Naive thymus-derived CD4-positive, alpha-beta T cell (primary cell): Measurements from ENCODE around the gene MOV10. TPM values are rescaled to one million over a fixed set of nuclear protein-coding genes. Genes with fewer than 3 reads are reported as not detected.
"Not testable (repeated sequence)": the region's sequence is repeated elsewhere in the genome, so short reads cannot be mapped to it uniquely, and the experiment has no call there.

Experiments
- ATAC-seq: fragments of 150-1000 bp; cut with Tn5 transposase; 2 replicates; pipeline ENCODE4 v1.10.0; 2021; ENCODE audit warnings: mild to moderate bottlenecking, moderate library complexity
- CTCF ChIA-PET: fragments of 350-600 bp; sonication (Branson Sonifier 250); formaldehyde crosslinking; loops from one replicate; lab custom pipeline; 2021; ENCODE audit warnings: antibody characterized with exemption; lab: Charles Lee
- POLR2A ChIA-PET: fragments of 350-600 bp; sonication (Branson Sonifier 250); formaldehyde crosslinking; loops from one replicate; lab custom pipeline; 2021; ENCODE audit warnings: antibody characterized with exemption, inconsistent platforms; lab: Charles Lee
- DNase-seq, 9 donors: peaks; one replicate each; pipeline versions ENCODE4 v3.0.0 to v3.0.0-alpha.2; 2020 to 2022; ENCODE audit warnings: mixed read lengths in 1 of 9
- H3K27ac ChIP-seq: one replicate; pipeline ENCODE4 v1.7.0; 2013; ENCODE audit warnings: mild to moderate bottlenecking, low read depth, low read length, moderate library complexity
- H3K27me3 ChIP-seq, 2 donors: one replicate each; pipeline ENCODE4 v1.7.0; 2013; ENCODE audit warnings: low read length in 2 of 2, mild to moderate bottlenecking in 2 of 2, moderate library complexity in 2 of 2; ENCODE audit not compliant: control insufficient read depth in 2 of 2, insufficient read depth in 2 of 2
- H3K36me3 ChIP-seq, 3 experiments: 1 replicate in 2 of 3; 2 replicates in 1 of 3; pipeline ENCODE4 v1.7.0; 2013; ENCODE audit warnings: low read length in 3 of 3, mild to moderate bottlenecking in 3 of 3, moderate library complexity in 1 of 3; ENCODE audit not compliant: insufficient read depth in 3 of 3, control insufficient read depth in 2 of 3
- H3K4me1 ChIP-seq, 2 donors: one replicate each; pipeline ENCODE4 v1.7.0; 2013; ENCODE audit warnings: low read length in 2 of 2, mild to moderate bottlenecking in 2 of 2, moderate library complexity in 1 of 2; ENCODE audit not compliant: control insufficient read depth in 2 of 2, insufficient read depth in 2 of 2
- H3K4me3 ChIP-seq: 2 replicates; pipeline ENCODE4 v1.7.0; 2013; ENCODE audit warnings: mild to moderate bottlenecking, low read length
- H3K9me3 ChIP-seq, 3 experiments: 1 replicate in 2 of 3; 2 replicates in 1 of 3; pipeline ENCODE4 v1.7.0; 2013; ENCODE audit warnings: low read length in 3 of 3; ENCODE audit not compliant: control insufficient read depth in 2 of 3
- H3K27ac Mint-ChIP-seq, 9 donors: one replicate each; pipeline ENCODE4 v1.8.0; 2020 to 2022; ENCODE audit warnings: mixed read lengths in 9 of 9, mild to moderate bottlenecking in 8 of 9, moderate library complexity in 5 of 9, inconsistent platforms in 2 of 9
- H3K27me3 Mint-ChIP-seq, 5 donors: one replicate each; pipeline ENCODE4 v1.8.0; 2021 to 2022; ENCODE audit warnings: mixed read lengths in 5 of 5, mild to moderate bottlenecking in 1 of 5
- H3K36me3 Mint-ChIP-seq, 5 donors: one replicate each; pipeline ENCODE4 v1.8.0; 2020 to 2022; ENCODE audit warnings: mixed read lengths in 5 of 5, mild to moderate bottlenecking in 3 of 5, inconsistent platforms in 1 of 5
- H3K4me1 Mint-ChIP-seq, 7 donors: one replicate each; pipeline ENCODE4 v1.8.0; 2020 to 2022; ENCODE audit warnings: mixed read lengths in 7 of 7, mild to moderate bottlenecking in 3 of 7, inconsistent platforms in 1 of 7
- H3K4me3 Mint-ChIP-seq, 10 donors: one replicate each; pipeline ENCODE4 v1.8.0; 2020 to 2022; ENCODE audit warnings: mild to moderate bottlenecking in 10 of 10, mixed read lengths in 10 of 10, moderate library complexity in 6 of 10, inconsistent platforms in 2 of 10
- H3K9me3 Mint-ChIP-seq, 11 donors: one replicate each; pipeline ENCODE4 v1.8.0; 2020 to 2022; ENCODE audit warnings: mixed read lengths in 11 of 11, mild to moderate bottlenecking in 4 of 11, inconsistent platforms in 1 of 11, moderate library complexity in 1 of 11
- intact Hi-C, 2 donors: fragments of 100-400 bp; cut with micrococcal nuclease; formaldehyde crosslinking; loops; one replicate each; pipeline ENCODE4 v1.15.1; 2023
- polyA plus RNA-seq, 2 donors: library from polyadenylated mRNA; unstranded; fragments of 300-500 nt; fragmentation: Illumina TruSeq; gene quantifications; one replicate each; pipeline ENCODE4 v1.2.3, GENCODE V29; 2021
- total RNA-seq, 6 experiments: library from RNA in 5 of 6; stranded (reverse) in 5 of 6; gene quantifications; 1 replicate in 5 of 6; 2 replicates in 1 of 6; pipeline ENCODE4 v1.2.3 and lab custom pipeline; 2021 to 2026

MOV10 gene
- total and polyA plus RNA-seq, 7 experiments from 2014 or later: 26.1 to 126 (median 87.1) TPM

DNA sequence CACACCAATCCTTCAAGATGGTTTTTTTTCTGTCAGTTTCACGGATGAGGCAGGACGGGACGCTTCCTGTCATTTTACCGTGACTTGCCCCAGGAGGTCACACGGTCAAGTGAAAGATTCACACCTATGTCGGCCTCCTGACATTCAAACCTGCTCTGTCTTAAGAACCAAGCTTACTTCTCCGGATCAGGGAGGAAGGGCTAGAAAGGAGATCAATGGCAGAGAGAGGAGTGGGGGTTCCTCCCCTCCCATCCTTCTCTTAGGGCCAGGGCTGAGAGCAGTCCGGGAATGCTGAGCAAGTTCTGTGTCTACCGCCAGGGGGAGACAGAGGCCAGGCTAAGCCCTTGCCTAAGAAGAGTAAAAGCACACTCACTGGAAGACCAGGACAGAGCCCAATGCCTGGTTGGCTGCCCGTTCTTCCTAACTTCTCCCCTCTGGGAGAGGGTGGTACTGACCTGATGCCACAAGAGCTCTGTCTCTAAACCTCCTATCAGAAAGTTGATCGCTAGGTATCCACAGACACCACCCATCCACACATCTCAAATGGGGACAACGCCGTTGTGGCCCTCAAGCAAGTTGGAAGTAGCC is 41.8 kb downstream of the MOV10 start:
- H3K36me3 Mint-ChIP-seq: no peaks in the 10 kb centered on the region
- H3K27me3 Mint-ChIP-seq: peaks cover 0 to 43% (median 12%) of the 10 kb centered on the region in 5 donors
- peak overlapping the region; percentile 86 to 95 (median 92) for H3K4me3 Mint-ChIP-seq
- peaks cover 13% of the 10 kb centered on the region in 2 donors for H3K4me1 ChIP-seq
- H3K36me3 ChIP-seq: no peaks in the 10 kb centered on the region
- peak overlapping the region; percentile 81 for H3K4me3 ChIP-seq
- peak overlapping the region in 7 of 9 donors; percentile 39 to 91 (median 82) for H3K27ac Mint-ChIP-seq
- no peaks in the 10 kb centered on the region for H3K27me3 ChIP-seq
- DNase-seq (peak; percentile 60 to 83 (median 73)), ATAC-seq (peak; percentile 56)
- no peaks in the 10 kb centered on the region for H3K9me3 Mint-ChIP-seq
- no peaks in the 10 kb centered on the region for H3K9me3 ChIP-seq
- intact Hi-C loops: loop anchor here (1.0 to 10.0 kb wide), 14 partner anchors 88 to 2001 kb away; partner anchors contain the start of genes LRIG2 (in 2 of the 2), HIPK1 (in 1 of the 2), MAGI3 (in 1 of the 2) and NRAS (in 1 of the 2)
- POLR2A ChIA-PET: interaction anchor here (1.7 to 1.9 kb wide), 4 partner anchors 12 to 97 kb away, joined by 3 to 10 read pairs (median 6); partner anchors contain the start of genes CAPZA1 and ST7L
- peaks cover 17 to 37% (median 21%) of the 10 kb centered on the region in 7 donors for H3K4me1 Mint-ChIP-seq
- CTCF ChIA-PET: interaction anchor here (0.7 to 2.0 kb wide), 12 partner anchors 10 to 963 kb away, joined by 3 to 7 read pairs (median 4); partner anchors contain the start of gene LRIG2
- no peak overlapping the region for H3K27ac ChIP-seq

DNA sequence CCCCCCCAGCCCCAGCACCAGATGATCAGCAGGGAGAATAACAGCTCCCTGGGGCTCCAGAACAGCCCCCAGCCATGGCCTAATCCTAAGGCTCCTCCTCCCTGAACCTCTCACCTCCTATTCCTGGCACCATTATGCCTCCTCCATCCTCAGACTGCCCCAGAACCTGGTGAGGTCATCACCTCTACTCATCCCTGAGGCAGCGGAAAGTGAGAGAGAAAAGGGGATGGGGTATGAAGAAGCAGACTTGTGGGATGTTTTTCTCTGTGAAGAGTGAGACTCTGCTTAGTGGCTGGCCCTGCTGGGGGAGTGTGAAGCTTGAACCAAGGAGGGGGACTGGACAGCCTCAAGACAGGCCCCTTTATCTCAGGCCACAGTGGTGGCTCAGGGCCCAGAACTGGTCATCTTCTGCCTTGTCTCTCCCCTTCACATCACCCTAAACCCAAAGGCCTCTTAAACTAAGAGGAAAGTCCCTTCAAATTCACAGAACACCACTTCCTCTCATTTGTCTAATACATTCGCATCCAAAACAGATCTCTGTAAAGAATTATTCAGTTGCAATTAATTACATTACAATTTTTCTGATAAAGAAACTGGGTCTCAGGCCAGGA is 42.9 kb downstream of the MOV10 start:
- no peaks in the 10 kb centered on the region for H3K9me3 ChIP-seq
- no peak overlapping the region for H3K27ac ChIP-seq
- peaks cover 13% of the 10 kb centered on the region in 2 donors for H3K4me1 ChIP-seq
- H3K4me3 ChIP-seq: no peak overlapping the region
- Mint-ChIP-seq H3K36me3 (no peaks in the 10 kb centered on the region), H3K4me1 (peaks cover 17 to 38% (median 22%) of the 10 kb centered on the region in 7 donors), H3K27me3 (peaks cover 0 to 46% (median 19%) of the 10 kb centered on the region in 5 donors), H3K27ac (no peak overlapping the region), H3K9me3 (no peaks in the 10 kb centered on the region), H3K4me3 (no peak overlapping the region)
- ChIA-PET CTCF (interaction anchor here (0.6 to 1.3 kb wide), 10 partner anchors 17 to 962 kb away, joined by 3 to 8 read pairs (median 4); partner anchors contain the start of gene LRIG2), POLR2A (no interaction called here)
- intact Hi-C loops: loop anchor here (1.0 to 10.0 kb wide), 8 partner anchors 164 to 2000 kb away; partner anchors contain the start of genes LRIG2 (in 2 of the 2), HIPK1 (in 1 of the 2), MAGI3 (in 1 of the 2) and NRAS (in 1 of the 2)
- no peaks in the 10 kb centered on the region for H3K27me3 ChIP-seq
- DNase-seq: no peak
- ATAC-seq: no peak
- H3K36me3 ChIP-seq: no peaks in the 10 kb centered on the region

DNA sequence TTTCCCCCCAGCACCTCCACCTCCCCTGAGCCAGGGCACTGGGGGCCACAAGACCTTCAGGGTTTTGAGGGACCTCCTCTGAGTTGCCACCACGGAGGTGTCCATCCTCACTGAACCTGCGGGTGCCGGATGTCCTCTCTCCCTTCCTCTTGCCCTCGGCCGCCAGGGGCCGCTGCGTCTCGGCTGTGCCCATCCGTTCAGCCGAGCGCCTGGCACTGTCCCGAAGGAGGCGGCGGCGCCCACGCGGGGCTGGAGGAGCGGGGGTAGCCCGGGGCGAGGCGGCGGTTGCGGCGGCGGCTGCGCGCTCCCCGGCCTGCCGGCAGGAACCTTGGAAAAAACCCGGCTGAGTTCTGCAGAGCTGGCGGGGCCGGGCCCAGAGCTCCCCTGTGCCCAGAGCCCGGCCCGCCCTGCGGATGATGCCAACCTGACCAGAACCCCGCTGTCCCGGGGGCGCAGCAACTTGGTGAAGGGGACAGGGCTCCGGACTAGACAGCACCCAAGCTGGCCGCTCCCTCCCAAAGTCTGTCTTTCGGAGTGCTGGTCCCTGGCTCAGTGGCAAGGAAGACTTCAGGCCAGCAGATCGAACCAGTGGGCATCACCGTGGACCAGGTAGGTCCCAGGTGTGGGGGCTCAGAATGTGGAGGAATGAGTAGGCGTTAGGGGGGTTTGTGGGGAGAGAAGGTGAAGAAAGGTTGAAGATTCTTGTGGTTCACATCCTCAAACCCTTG is 44.4 kb downstream of the MOV10 start:
- ChIA-PET CTCF (interaction anchor here (1.0 to 3.1 kb wide), 7 partner anchors 11 to 354 kb away, joined by 3 to 11 read pairs (median 4); partner anchors contain the start of gene LRIG2), POLR2A (no interaction called here)
- Mint-ChIP-seq H3K9me3 (no peaks in the 10 kb centered on the region), H3K27ac (no peak overlapping the region), H3K4me1 (peaks cover 23 to 47% (median 28%) of the 10 kb centered on the region in 7 donors), H3K36me3 (no peaks in the 10 kb centered on the region), H3K4me3 (peak overlapping the region in 3 of 10 donors; percentile 41 to 68 (median 49)), H3K27me3 (peaks cover 0 to 35% (median 19%) of the 10 kb centered on the region in 5 donors)
- Histone ChIP-seq H3K4me1 (peaks cover 13% of the 10 kb centered on the region in 2 donors), H3K27ac (no peak overlapping the region), H3K4me3 (no peak overlapping the region), H3K36me3 (no peaks in the 10 kb centered on the region), H3K27me3 (no peaks in the 10 kb centered on the region), H3K9me3 (no peaks in the 10 kb centered on the region)
- DNase-seq (peak; percentile 30 to 87 (median 66)), ATAC-seq (peak; percentile 37)
- intact Hi-C loops: loop anchor here (5.0 to 10.0 kb wide), 5 partner anchors 673 to 1998 kb away; partner anchors contain the start of genes HIPK1 (in 1 of the 2), MAGI3 (in 1 of the 2), NRAS (in 1 of the 2) and PTPN22 (in 1 of the 2)

DNA sequence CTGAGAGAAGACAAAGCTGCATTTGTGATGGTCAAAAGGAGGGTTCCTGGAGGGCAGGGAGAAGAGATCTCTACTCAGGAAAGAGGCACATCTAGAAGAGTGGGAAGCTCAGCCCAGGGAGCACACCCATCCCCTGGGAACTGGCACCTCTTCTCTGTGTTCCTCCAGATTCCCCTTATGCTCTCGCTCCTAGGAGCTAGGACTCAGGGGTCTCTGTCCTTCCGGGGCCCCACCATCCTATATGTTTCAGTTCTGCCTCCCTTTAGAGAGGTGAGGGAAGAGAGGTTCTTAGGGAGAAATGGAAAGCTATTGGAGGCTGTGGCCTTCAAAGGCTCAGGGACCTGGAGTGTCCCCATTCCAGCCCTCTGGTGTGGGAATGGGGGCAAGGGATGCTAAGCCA is 45.2 kb downstream of the MOV10 start:
- peaks cover 7% of the 10 kb centered on the region in 2 donors for H3K4me1 ChIP-seq
- H3K4me3 ChIP-seq: no peak overlapping the region
- Mint-ChIP-seq H3K9me3 (no peaks in the 10 kb centered on the region), H3K4me3 (no peak overlapping the region), H3K4me1 (peaks cover 19 to 40% (median 25%) of the 10 kb centered on the region in 7 donors), H3K36me3 (no peaks in the 10 kb centered on the region), H3K27me3 (peaks cover 0 to 28% (median 16%) of the 10 kb centered on the region in 5 donors), H3K27ac (no peak overlapping the region)
- H3K27ac ChIP-seq: no peak overlapping the region
- H3K27me3 ChIP-seq: no peaks in the 10 kb centered on the region
- DNase-seq (no peak), ATAC-seq (no peak)
- H3K9me3 ChIP-seq: no peaks in the 10 kb centered on the region
- H3K36me3 ChIP-seq: no peaks in the 10 kb centered on the region
- ChIA-PET CTCF (interaction anchor here (1.0 to 3.1 kb wide), 2 partner anchors 329 to 353 kb away, joined by 3 to 11 read pairs; partner anchors contain the start of gene LRIG2), POLR2A (no interaction called here)
- intact Hi-C loops: loop anchor here (5.0 to 10.0 kb wide), 5 partner anchors 673 to 1998 kb away; partner anchors contain the start of genes HIPK1 (in 1 of the 2), MAGI3 (in 1 of the 2), NRAS (in 1 of the 2) and PTPN22 (in 1 of the 2)

DNA sequence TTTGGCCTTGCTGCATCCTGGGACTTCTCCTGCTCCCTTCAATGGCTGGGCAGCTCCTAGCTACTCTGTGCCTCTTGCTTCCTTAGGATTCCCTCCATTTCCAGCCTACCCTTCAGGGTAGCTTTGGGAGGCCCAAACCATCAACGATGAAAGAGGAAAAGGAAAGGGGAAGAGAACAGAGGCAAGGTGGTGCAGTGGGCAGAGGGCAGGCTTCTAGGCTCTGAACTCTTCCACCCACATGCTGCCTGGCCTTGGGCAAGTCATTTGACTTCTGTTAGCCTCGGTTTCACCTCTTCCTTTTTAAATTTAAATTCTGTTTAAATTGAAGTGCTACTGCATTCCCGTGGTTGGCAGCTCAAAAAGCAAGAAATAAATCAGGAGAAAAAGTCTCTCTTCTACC is 46.3 kb downstream of the MOV10 start:
- Histone ChIP-seq H3K27me3 (no peaks in the 10 kb centered on the region), H3K27ac (no peak overlapping the region), H3K4me3 (no peak overlapping the region), H3K36me3 (no peaks in the 10 kb centered on the region), H3K9me3 (no peaks in the 10 kb centered on the region), H3K4me1 (peaks cover 3 to 4% of the 10 kb centered on the region in 2 donors)
- ChIA-PET POLR2A (no interaction called here), CTCF (interaction anchor here (0.7 to 3.1 kb wide), 3 partner anchors 43 to 352 kb away, joined by 3 to 11 read pairs (median 4); partner anchors contain the start of gene LRIG2)
- no peaks in the 10 kb centered on the region for H3K9me3 Mint-ChIP-seq
- peaks cover 0 to 26% (median 16%) of the 10 kb centered on the region in 5 donors for H3K27me3 Mint-ChIP-seq
- H3K36me3 Mint-ChIP-seq: no peaks in the 10 kb centered on the region
- no peak for DNase-seq
- intact Hi-C loops: no loop called here
- no peak overlapping the region for H3K27ac Mint-ChIP-seq
- H3K4me3 Mint-ChIP-seq: no peak overlapping the region
- H3K4me1 Mint-ChIP-seq: peaks cover 14 to 35% (median 22%) of the 10 kb centered on the region in 7 donors
- no peak for ATAC-seq

DNA sequence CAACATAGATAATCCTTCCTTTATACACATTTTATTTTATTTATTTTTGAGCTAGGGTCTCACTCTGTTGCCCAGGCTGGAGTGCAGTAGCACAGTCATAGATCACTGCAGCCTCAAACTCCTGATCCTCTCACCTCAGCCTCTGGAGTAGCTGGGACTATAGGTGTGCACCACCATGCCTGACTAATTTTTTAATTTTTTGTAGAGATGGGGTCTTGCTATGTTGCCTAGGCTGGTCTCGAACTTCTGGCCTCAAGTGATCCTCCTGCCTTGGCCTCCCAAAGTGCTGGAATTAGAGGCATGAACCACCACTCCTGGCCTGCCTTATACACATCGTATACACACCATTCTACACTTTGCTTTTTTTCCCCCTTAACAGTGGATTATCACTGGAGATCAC is 46.8 kb downstream of the MOV10 start:
- H3K36me3 ChIP-seq, H3K9me3 Mint-ChIP-seq, H3K27ac ChIP-seq, DNase-seq, H3K4me3 Mint-ChIP-seq, H3K9me3 ChIP-seq, H3K4me1 ChIP-seq, H3K4me3 ChIP-seq, POLR2A ChIA-PET, intact Hi-C loops, ATAC-seq, H3K27me3 ChIP-seq, H3K27ac Mint-ChIP-seq, H3K36me3 Mint-ChIP-seq: not testable (repeated sequence)
- CTCF ChIA-PET: interaction anchor here (0.9 to 3.1 kb wide), 2 partner anchors 83 to 351 kb away, joined by 4 to 11 read pairs; partner anchors contain the start of gene LRIG2
- Mint-ChIP-seq H3K27me3 (peaks cover 0 to 26% (median 16%) of the 10 kb centered on the region in 5 donors), H3K4me1 (peaks cover 13 to 30% (median 17%) of the 10 kb centered on the region in 7 donors)
